Fibroblast of lung (primary cell): ENCODE measurements around the gene FOXS1. TPM values are rescaled to one million over a fixed set of nuclear protein-coding genes. Genes with fewer than 3 reads are reported as not detected.

Experiments
- DNase-seq, 2 donors: peaks; one replicate each; pipeline versions ENCODE4 v3.0.0 to v3.0.0-alpha.2; 2010; ENCODE audit warnings: low read depth in 2 of 2
- H2AFZ ChIP-seq: 2 replicates; pipeline ENCODE4 v1.5.1; 2012; ENCODE audit warnings: low read length, control low read depth, inconsistent platforms
- H3K27ac ChIP-seq: 2 replicates; pipeline ENCODE4 v1.5.1; 2011; ENCODE audit warnings: low read length, control low read depth; ENCODE audit not compliant: insufficient read depth
- H3K27me3 ChIP-seq: 2 replicates; pipeline ENCODE4 v1.5.1; 2011; ENCODE audit warnings: mild to moderate bottlenecking, low read length; ENCODE audit not compliant: control insufficient read depth, insufficient read depth
- H3K36me3 ChIP-seq: 2 replicates; pipeline ENCODE4 v1.5.1; 2011; ENCODE audit warnings: low read length; ENCODE audit not compliant: control insufficient read depth, insufficient read depth
- H3K4me1 ChIP-seq: 2 replicates; pipeline ENCODE4 v1.5.1; 2011; ENCODE audit warnings: low read length; ENCODE audit not compliant: control insufficient read depth, insufficient read depth; ENCODE audit errors: extremely low read depth
- H3K4me2 ChIP-seq: 2 replicates; pipeline ENCODE4 v1.5.1; 2011; ENCODE audit warnings: low read length, control low read depth; ENCODE audit not compliant: insufficient read depth; ENCODE audit errors: extremely low read depth
- H3K4me3 ChIP-seq, 4 experiments: fragments of 200-600 bp in 1 of 4; sonication (generic) in 1 of 4; replicated peaks in 1 of 4; 2 replicates each; pipeline ENCODE4 v1.5.1; 2011 to 2016; ENCODE audit warnings: low read length in 4 of 4, low read depth in 3 of 4, mild to moderate bottlenecking in 3 of 4, control low read depth in 2 of 4, inconsistent platforms in 1 of 4, mixed read lengths in 1 of 4; ENCODE audit not compliant: insufficient read depth in 1 of 4; ENCODE audit errors: control extremely low read depth in 1 of 4
- H3K79me2 ChIP-seq: 2 replicates; pipeline ENCODE4 v1.5.1; 2012; ENCODE audit warnings: mild to moderate bottlenecking, low read length, inconsistent platforms; ENCODE audit not compliant: control insufficient read depth, insufficient read depth
- H3K9ac ChIP-seq: 2 replicates; pipeline ENCODE4 v1.5.1; 2011; ENCODE audit warnings: mild to moderate bottlenecking, low read length, control low read depth; ENCODE audit not compliant: insufficient read depth
- H3K9me3 ChIP-seq: 2 replicates; pipeline ENCODE4 v1.5.1; 2012; ENCODE audit warnings: low read depth, low read length; ENCODE audit not compliant: control insufficient read depth, insufficient read depth
- H4K20me1 ChIP-seq: 2 replicates; pipeline ENCODE4 v1.5.1; 2011; ENCODE audit warnings: low read length; ENCODE audit not compliant: control insufficient read depth, insufficient read depth; ENCODE audit errors: extremely low read depth
- CTCF ChIP-seq, 2 donors: IDR thresholded peaks in 1 of 2; conservative IDR thresholded peaks in 1 of 2; 1 replicate in 1 of 2; 2 replicates in 1 of 2; pipeline ENCODE4 v1.5.1; 2011 to 2012; ENCODE audit warnings: low read length in 2 of 2, control low read depth in 1 of 2, inconsistent platforms in 1 of 2, low read depth in 1 of 2, mild to moderate bottlenecking in 1 of 2
- EZH2 ChIP-seq: IDR thresholded peaks from 2 replicates; pipeline ENCODE4 v1.5.1; 2012; ENCODE audit warnings: low read length, control low read depth, mild to moderate bottlenecking; ENCODE audit errors: missing control alignments
- polyA plus RNA-seq, 2 donors: library from polyadenylated mRNA; depleted of rRNA in 1 of 2; stranded (reverse) in 1 of 2; unstranded in 1 of 2; fragments of >200 nt; gene quantifications; 2 replicates each; pipeline ENCODE4 v1.2.1, GENCODE V29; 2011 to 2012; ENCODE audit warnings: missing spikeins in 1 of 2
- total RNA-seq: library from RNA; depleted of rRNA; stranded (reverse); fragments of >200 nt; gene quantifications from 2 replicates; pipeline ENCODE4 v1.2.1, GENCODE V29; 2014

FOXS1 gene
- total and polyA plus RNA-seq, 2 donors (not counting 1 experiment from before 2014, with no cell fraction given), result under 0.01 TPM; not detected in 1

GRCh38 chr20:31864521-31865400 is 19.4 kb upstream of the FOXS1 start:
- Histone ChIP-seq H3K4me2 (no peak overlapping the region), H3K4me3 (no peak overlapping the region), H2AFZ (no peak overlapping the region), H3K4me1 (no peaks in the 10 kb centered on the region), H4K20me1 (no peaks in the 10 kb centered on the region), H3K79me2 (no peaks in the 10 kb centered on the region), H3K9ac (no peak overlapping the region), H3K27ac (no peak overlapping the region), H3K9me3 (no peaks in the 10 kb centered on the region), H3K27me3 (peaks cover 43% of the 10 kb centered on the region), H3K36me3 (no peaks in the 10 kb centered on the region)
- no peak for TF ChIP-seq EZH2
- TF ChIP-seq CTCF (conservative IDR thresholded peaks at IDR 0.05 in 1 of 2, IDR thresholded peaks at IDR 0.05 in 1 of 2; ENCODE audit: low read depth in 1 of 2, low read length in 2 of 2), result no peak
- DNase-seq, result no peak

GRCh38 chr20:31863296-31864085 is 18.1 kb upstream of the FOXS1 start:
- no peak overlapping the region for H3K4me2 ChIP-seq
- H3K9ac ChIP-seq, result no peak overlapping the region
- H3K9me3 ChIP-seq, result no peaks in the 10 kb centered on the region
- H3K4me3 ChIP-seq, result no peak overlapping the region
- H3K79me2 ChIP-seq, result no peaks in the 10 kb centered on the region
- H3K27me3 ChIP-seq, result peaks cover 39% of the 10 kb centered on the region
- DNase-seq, result no peak
- no peaks in the 10 kb centered on the region for H3K36me3 ChIP-seq
- H3K4me1 ChIP-seq, result no peaks in the 10 kb centered on the region
- no peak for TF ChIP-seq CTCF (conservative IDR thresholded peaks at IDR 0.05 in 1 of 2, IDR thresholded peaks at IDR 0.05 in 1 of 2; ENCODE audit: low read depth in 1 of 2, low read length in 2 of 2)
- H2AFZ ChIP-seq, result no peak overlapping the region
- no peak overlapping the region for H3K27ac ChIP-seq
- no peaks in the 10 kb centered on the region for H4K20me1 ChIP-seq

- Histone ChIP-seq H3K4me1 (no peaks in the 10 kb centered on the region), H2AFZ (no peak overlapping the region), H3K9ac (no peak overlapping the region), H3K9me3 (no peaks in the 10 kb centered on the region), H4K20me1 (no peaks in the 10 kb centered on the region), H3K4me3 (no peak overlapping the region), H3K36me3 (no peaks in the 10 kb centered on the region), H3K79me2 (no peaks in the 10 kb centered on the region), H3K27me3 (peaks cover 49% of the 10 kb centered on the region), H3K4me2 (no peak overlapping the region), H3K27ac (no peak overlapping the region)
- DNase-seq, result no peak
- TF ChIP-seq CTCF (conservative IDR thresholded peaks at IDR 0.05 in 1 of 2, IDR thresholded peaks at IDR 0.05 in 1 of 2; ENCODE audit: low read depth in 1 of 2, low read length in 2 of 2) (no peak), EZH2 (no peak)
Observed at GRCh38 chr20:31862506-31862905, 17.1 kb upstream of the FOXS1 start.
